GM21619 (cell line): ENCODE measurements around the gene PELI2.

Source experiments
- ATAC-seq: cut with Tn5 transposase; IDR thresholded peaks from one replicate; pipeline ENCODE4 v1.9.1; 2021; ENCODE audit not compliant: unreplicated experiment

PELI2 gene

GRCh38 chr14:56199095-56199981, 81.1 kb downstream of the PELI2 start:
- ATAC-seq = peak; percentile 51

DNA sequence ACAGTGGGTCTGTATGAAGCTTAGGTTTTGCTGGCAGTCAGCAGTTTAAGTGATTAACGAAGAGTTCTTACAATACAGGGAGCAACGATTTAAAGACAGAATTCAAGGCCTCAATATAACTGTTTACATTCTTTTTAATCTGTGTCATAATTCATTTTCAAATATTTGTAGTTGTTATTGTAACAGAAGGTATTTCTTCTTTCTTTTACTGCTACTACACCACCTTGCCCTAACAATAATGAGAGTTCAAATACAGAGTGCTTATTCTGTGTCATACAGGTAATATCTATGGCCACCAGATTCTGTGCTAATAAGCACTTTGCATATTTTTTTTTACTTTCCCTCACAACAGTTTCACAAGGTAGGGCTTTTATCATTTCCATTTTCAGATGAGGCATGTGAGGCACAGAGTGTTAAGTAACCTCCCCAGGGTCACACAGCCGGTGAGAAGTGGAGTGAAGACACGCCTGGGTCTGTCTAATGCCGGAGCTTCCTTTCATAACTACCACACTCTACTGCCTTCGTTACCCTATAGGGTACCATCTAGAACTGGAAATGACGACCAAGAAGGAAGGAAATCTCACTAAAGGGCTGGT, 81.9 kb downstream of the PELI2 start:
- peak; percentile 55 for ATAC-seq

DNA sequence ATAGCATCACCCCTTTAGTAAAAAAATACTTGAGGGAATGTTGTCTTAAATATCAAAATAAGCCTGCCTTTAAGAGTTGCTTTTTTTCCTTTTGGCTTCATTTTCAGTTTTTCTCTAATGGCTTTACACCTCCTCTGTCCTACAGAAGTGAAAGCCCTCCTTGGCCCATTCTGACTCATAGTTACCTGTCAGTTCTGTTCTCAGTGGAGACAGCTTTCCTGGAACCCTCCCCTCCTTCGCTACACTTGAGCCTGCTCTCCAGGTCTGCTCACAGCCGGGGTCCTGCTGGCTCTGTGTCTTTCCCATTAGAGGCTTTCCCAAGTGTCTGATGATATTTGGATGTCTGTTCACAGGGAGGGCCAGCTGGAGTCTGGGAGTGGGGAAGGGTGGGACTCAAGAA, 84.0 kb downstream of the PELI2 start:
- ATAC-seq = peak; percentile 39

DNA sequence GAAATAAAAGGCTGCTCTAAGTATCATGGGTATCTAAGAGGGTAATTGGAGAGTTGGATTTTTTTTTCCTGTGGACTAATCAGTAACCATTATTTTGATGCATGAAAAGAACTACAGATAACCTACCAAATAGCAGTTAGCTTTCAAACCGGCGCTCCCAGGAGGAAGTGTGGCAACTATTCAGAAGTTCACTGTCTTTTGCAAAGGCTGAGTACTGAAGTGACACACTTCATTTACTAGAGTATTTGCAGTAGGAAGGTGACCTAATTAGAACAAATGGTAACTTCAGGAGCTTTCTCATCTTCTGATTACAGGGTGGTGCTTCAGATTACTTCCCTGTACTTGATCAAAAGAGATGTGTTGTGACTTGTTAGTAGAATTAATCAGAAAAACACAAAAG, 87.7 kb downstream of the PELI2 start:
- ATAC-seq = no peak

DNA sequence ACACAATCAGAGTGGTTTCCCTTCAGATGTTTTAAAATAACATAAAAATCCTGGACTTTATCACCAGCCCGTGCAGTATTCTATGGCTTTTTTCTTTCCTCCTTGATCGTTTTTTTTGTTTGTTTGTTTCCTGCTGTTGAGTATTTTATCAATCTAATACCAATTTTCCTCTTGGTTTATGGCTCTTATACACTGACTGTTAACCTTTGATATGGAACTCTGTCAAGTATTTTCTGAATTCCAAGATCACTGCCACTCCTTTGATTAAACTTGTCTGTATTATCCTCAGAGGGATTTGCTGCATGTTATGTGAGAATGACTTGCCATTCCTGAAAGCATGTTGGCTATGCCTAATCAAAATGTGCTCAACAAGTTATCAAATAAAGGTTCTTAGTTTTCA, 88.4 kb downstream of the PELI2 start:
- ATAC-seq = no peak

- no peak for ATAC-seq
These were observed 89.5 kb downstream of the PELI2 start for GRCh38 chr14:56207626-56208292.

DNA sequence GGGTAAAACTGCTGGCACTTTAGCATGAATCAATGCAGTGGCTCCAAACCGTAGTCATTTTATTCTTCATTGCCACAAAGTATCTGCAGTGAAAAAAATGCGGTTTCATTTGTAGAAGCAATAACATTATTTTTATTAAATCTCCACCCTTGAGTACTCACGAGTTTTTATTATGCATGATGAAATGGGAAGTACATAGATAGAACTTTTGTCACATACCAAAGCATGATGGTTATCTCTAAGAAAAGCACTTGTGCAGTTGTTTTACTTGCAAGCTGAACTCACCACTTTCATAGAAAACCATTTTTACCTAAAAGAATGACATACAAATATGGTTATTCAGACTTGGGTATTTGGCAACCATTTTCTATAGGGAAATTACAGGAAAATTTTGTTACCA, 90.3 kb downstream of the PELI2 start:
- no peak for ATAC-seq

GRCh38 chr14:56210571-56210970, 92.4 kb downstream of the PELI2 start:
- ATAC-seq = no peak

DNA sequence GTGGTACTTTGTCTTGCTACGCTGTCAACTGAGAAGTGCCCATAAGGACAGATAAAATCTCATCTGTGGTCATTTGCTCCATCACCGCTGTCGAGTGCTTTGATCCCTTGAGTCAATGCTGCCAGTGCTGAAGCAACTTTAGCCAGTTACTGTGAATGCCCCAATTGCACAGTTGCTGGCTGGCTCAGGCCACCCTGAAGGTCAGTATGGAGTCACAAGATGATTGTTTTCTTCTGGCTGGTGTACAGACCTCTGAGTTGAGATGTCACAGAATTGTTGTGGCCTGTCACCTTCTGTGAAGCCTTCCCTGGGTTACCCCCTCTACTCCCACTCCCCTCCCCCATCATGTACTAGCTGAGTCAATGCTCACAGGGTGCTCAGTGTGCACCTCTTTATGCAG, 92.9 kb downstream of the PELI2 start:
- no peak for ATAC-seq

- ATAC-seq = no peak
These were observed 93.6 kb downstream of the PELI2 start for GRCh38 chr14:56211844-56212243.

DNA sequence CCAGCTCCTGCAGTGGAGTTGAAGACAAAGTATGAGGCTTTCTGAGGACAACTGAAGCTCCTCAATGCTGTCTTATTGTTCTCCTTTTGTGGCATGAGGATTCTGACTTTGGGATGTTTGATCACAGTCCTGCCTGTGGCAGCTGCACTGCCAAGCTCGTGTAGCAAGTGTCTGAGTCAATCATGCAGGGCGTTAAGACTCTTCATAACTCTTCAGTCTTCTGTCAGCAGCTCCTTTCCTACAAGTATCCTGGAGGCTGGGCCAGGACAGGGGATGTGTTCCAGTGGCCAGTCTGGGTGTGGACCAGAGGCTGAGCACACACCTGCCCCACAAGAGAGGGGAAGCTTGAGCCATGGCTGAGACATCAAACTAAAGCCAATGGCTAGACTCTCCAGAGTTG, 94.3 kb downstream of the PELI2 start:
- ATAC-seq = no peak

DNA sequence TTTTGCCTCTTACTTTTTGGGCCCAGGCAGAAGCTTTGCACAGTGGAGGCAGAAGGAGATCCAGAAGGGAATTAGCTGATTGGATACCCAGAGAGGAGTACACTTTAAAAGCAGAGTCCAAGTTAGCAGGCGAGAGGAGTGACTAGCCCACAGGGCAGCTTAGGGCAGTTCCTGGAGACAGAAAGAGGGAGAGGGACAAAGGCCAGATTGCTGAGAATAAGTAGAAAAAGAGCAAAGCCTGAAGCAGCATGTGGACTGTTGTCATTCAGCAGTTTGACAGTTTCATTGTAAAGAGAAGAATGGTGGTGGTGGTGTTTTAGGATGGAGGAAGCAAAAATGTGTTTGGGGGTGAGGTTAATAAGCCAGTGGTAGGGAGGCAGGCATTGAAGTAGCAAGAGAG, 95.1 kb downstream of the PELI2 start:
- no peak for ATAC-seq

DNA sequence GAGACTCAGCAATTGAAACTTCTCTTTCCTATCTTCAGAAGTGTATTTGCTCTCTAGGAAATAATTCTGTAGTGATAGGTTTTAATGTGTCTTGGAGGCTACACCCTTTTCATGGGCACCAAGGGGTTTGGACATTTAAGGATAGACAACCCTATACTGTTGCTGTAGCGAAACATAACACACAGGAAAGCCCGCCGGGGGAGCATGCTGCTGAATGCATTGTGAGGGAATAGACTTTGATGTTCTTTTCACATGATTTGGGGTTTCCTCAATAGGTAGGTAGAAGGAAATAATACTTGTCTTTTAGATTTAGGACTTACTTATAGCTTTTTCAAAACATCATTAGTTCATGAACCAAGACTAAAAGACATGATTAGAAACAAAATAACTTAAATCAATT, 97.0 kb downstream of the PELI2 start:
- ATAC-seq = no peak

GRCh38 chr14:56216626-56217379, 98.6 kb downstream of the PELI2 start:
- no peak for ATAC-seq

DNA sequence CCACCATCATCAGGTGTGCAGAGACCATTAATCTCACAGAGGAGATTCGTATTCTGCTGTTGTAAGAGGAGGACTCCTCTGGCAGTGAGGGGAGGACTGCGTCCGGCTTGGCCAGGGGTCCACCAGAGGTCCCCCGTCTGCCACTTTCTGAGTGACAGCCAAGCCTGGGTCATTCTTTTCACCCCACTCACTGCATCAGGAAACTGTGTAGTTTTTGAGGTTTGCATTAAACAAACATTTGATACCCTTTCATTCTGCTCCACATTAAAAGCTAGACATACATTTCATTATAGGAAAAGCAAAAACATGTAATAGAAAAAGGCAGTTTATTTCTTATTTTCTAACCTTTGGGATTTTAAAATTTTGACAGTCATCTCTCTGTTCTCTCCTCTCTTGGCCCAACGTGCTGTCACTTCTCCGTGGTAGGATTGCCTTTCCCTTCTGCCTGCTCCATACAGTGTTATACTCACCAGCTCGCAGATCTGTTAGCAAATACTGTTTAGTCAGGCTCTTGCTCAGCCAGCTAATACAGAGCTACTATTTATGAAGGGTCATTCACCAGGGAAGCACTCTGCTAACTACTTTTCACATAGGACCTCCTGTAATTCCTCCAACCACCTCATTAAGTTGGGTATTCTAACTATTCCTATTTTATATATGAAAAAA, 99.3 kb downstream of the PELI2 start:
- ATAC-seq = no peak

GRCh38 chr14:56219666-56220413, 101.6 kb downstream of the PELI2 start:
- no peak for ATAC-seq

- no peak for ATAC-seq
These were observed 103.3 kb downstream of the PELI2 start for GRCh38 chr14:56221382-56222128.

DNA sequence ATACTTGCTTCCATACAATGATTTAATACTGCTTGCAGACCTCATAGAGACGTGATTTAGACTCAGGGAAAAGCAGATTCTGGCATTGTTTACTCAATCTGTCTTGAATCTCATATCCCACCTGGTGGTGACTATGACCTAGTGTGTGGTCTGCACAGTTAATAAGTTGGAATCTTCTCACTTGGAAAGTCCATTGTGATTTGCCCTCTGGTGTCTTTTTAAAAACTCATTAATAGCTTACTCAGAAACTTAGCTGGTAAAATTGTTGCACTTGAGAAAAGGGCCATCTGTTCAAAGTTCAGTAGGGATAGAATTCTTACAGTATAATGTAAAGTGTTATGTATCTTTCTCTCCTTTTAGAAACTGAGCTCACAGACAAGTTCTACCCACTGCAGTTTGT, 106.0 kb downstream of the PELI2 start:
- ATAC-seq = no peak
